B cell (primary cell): ENCODE measurements around the gene ADK. TPM values are rescaled to one million over a fixed set of nuclear protein-coding genes. Genes with fewer than 3 reads are reported as not detected.

Experiments used
- ATAC-seq: fragments of 200-7000 bp; cut with Tn5 transposase; one replicate; pipeline ENCODE4 v1.10.0; 2021; ENCODE audit warnings: low read depth, mild to moderate bottlenecking, moderate number of reproducible peaks, moderate library complexity
- CTCF ChIA-PET: fragments of 350-600 bp; sonication (Branson Sonifier 250); formaldehyde crosslinking; loops from one replicate; lab custom pipeline; 2021; ENCODE audit warnings: antibody characterized with exemption, inconsistent platforms; lab: Charles Lee
- POLR2A ChIA-PET: fragments of 350-600 bp; sonication (Branson Sonifier 250); formaldehyde crosslinking; loops from one replicate; lab custom pipeline; 2021; ENCODE audit warnings: antibody characterized with exemption; lab: Charles Lee
- DNase-seq: peaks from one replicate; pipeline ENCODE4 v3.0.0; 2013
- H2AFZ ChIP-seq: 2 replicates; pipeline ENCODE4 v1.6.1; 2012; ENCODE audit warnings: mild to moderate bottlenecking, low read depth, low read length; ENCODE audit not compliant: insufficient read depth, poor library complexity, severe bottlenecking
- H3K27ac ChIP-seq, 2 donors: 1 replicate in 1 of 2; 2 replicates in 1 of 2; pipeline ENCODE4 v1.5.1; 2012 to 2013; ENCODE audit warnings: low read length in 2 of 2, mild to moderate bottlenecking in 2 of 2, moderate library complexity in 1 of 2
- H3K27me3 ChIP-seq, 4 experiments: fragments of 200-600 bp in 1 of 4; sonication (generic) in 1 of 4; replicated peaks in 1 of 4; 1 replicate in 2 of 4; 2 replicates in 2 of 4; pipeline versions ENCODE4 v1.6.1 to v1.7.0; 2013 to 2016; ENCODE audit warnings: low read length in 3 of 4, mild to moderate bottlenecking in 2 of 4, mixed read lengths in 1 of 4, moderate library complexity in 1 of 4; ENCODE audit not compliant: insufficient read depth in 4 of 4, control insufficient read depth in 3 of 4; ENCODE audit errors: control extremely low read depth in 1 of 4
- H3K36me3 ChIP-seq, 2 experiments: replicated peaks in 1 of 2; 1 replicate in 1 of 2; 2 replicates in 1 of 2; pipeline versions ENCODE4 v1.6.1 to v1.7.1; 2013; ENCODE audit warnings: low read length in 1 of 2; ENCODE audit not compliant: insufficient read depth in 2 of 2, control insufficient read depth in 1 of 2; ENCODE audit errors: control extremely low read depth in 1 of 2, extremely low read depth in 1 of 2
- H3K4me1 ChIP-seq, 2 donors: fragments of 200-600 bp in 1 of 2; sonication (generic) in 1 of 2; 1 replicate in 1 of 2; 2 replicates in 1 of 2; pipeline versions ENCODE4 v1.5.1 to v1.6.1; 2013 to 2017; ENCODE audit warnings: low read length in 2 of 2; ENCODE audit not compliant: control insufficient read depth in 2 of 2, insufficient read depth in 2 of 2
- H3K4me2 ChIP-seq: replicated peaks from 2 replicates; pipeline ENCODE3; 2012; ENCODE audit warnings: mild to moderate bottlenecking, low read depth, low read length; ENCODE audit not compliant: poor library complexity, severe bottlenecking
- H3K4me3 ChIP-seq, 5 experiments: fragments of 200-600 bp in 1 of 5; sonication (generic) in 1 of 5; 1 replicate in 3 of 5; 2 replicates in 2 of 5; pipeline versions ENCODE4 v1.5.1 to v1.7.0; 2011 to 2016; ENCODE audit warnings: low read length in 4 of 5, mild to moderate bottlenecking in 4 of 5, low read depth in 2 of 5, control low read depth in 1 of 5, moderate library complexity in 1 of 5; ENCODE audit not compliant: insufficient read depth in 1 of 5; ENCODE audit errors: control extremely low read depth in 1 of 5, extremely low read depth in 1 of 5
- H3K79me2 ChIP-seq: fragments of 200-600 bp; sonication (generic); one replicate; pipeline ENCODE4 v1.6.0; 2016; ENCODE audit warnings: low read length; ENCODE audit not compliant: control insufficient read depth, insufficient read depth
- H3K9ac ChIP-seq: fragments of 200-600 bp; sonication (generic); 2 replicates; pipeline ENCODE4 v1.6.1; 2017; ENCODE audit warnings: mild to moderate bottlenecking, low read length, moderate library complexity
- H3K9me3 ChIP-seq, 3 donors: one replicate each; pipeline versions ENCODE4 v1.6.1 to v1.7.1; 2013; ENCODE audit warnings: low read length in 2 of 3; ENCODE audit not compliant: control insufficient read depth in 2 of 3, insufficient read depth in 1 of 3; ENCODE audit errors: control extremely low read depth in 1 of 3
- H4K20me1 ChIP-seq: 2 replicates; pipeline ENCODE4 v1.6.0; 2012; ENCODE audit warnings: mild to moderate bottlenecking, low read length; ENCODE audit not compliant: insufficient read depth, control insufficient read depth, poor library complexity, severe bottlenecking
- H3K27ac Mint-ChIP-seq: one replicate; pipeline ENCODE4 v1.8.0; 2021; ENCODE audit warnings: mixed read lengths
- H3K27me3 Mint-ChIP-seq: one replicate; pipeline ENCODE4 v1.8.0; 2021; ENCODE audit warnings: mixed read lengths
- H3K4me1 Mint-ChIP-seq: one replicate; pipeline ENCODE4 v1.8.0; 2021; ENCODE audit warnings: mixed read lengths
- H3K4me3 Mint-ChIP-seq: one replicate; pipeline ENCODE4 v1.8.0; 2021; ENCODE audit warnings: mixed read lengths
- H3K9me3 Mint-ChIP-seq: one replicate; pipeline ENCODE4 v1.8.0; 2022; ENCODE audit warnings: mixed read lengths; ENCODE audit not compliant: insufficient read depth
- EZH2 ChIP-seq: IDR thresholded peaks from 2 replicates; pipeline ENCODE4 v1.6.1; 2012; ENCODE audit warnings: borderline replicate concordance, low read depth, mild to moderate bottlenecking, moderate library complexity, low read length; ENCODE audit not compliant: insufficient read depth, poor library complexity, severe bottlenecking
- WGBS: methylation state at CpG from one replicate; pipeline ENCODE4 v1.1.5; 2013; ENCODE audit warnings: missing lambda C conversion rate; ENCODE audit not compliant: insufficient coverage; 5-methylcytosine and 5-hydroxymethylcytosine counted together
- intact Hi-C: fragments of 100-400 bp; cut with micrococcal nuclease; formaldehyde crosslinking; loops from one replicate; pipeline ENCODE4 v1.10.0; 2022
- polyA plus RNA-seq: library from polyadenylated mRNA; depleted of rRNA; stranded (reverse); fragments of >200 nt; gene quantifications from 2 replicates; pipeline ENCODE4 v1.2.3, GENCODE V29; 2012
- total RNA-seq, 2 donors: library from RNA; stranded (reverse); fragments of 120-200 nt in 1 of 2; gene quantifications; 1 replicate in 1 of 2; 2 replicates in 1 of 2; pipeline versions ENCODE4 v1.2.3 to v1.2.4, GENCODE V29; 2013 to 2022
- TF ChIP-seq, protein P1 (sequence below): fragments of 200-600 bp; IDR thresholded peaks from one replicate; pipeline ENCODE4 v1.8.0; 2022; ENCODE audit warnings: antibody characterized with exemption, mild to moderate bottlenecking

Gene ADK
- total and polyA plus RNA-seq, 2 donors (not counting 1 experiment from before 2014, with no cell fraction given) = 37.2 to 52.6 TPM

DNA sequence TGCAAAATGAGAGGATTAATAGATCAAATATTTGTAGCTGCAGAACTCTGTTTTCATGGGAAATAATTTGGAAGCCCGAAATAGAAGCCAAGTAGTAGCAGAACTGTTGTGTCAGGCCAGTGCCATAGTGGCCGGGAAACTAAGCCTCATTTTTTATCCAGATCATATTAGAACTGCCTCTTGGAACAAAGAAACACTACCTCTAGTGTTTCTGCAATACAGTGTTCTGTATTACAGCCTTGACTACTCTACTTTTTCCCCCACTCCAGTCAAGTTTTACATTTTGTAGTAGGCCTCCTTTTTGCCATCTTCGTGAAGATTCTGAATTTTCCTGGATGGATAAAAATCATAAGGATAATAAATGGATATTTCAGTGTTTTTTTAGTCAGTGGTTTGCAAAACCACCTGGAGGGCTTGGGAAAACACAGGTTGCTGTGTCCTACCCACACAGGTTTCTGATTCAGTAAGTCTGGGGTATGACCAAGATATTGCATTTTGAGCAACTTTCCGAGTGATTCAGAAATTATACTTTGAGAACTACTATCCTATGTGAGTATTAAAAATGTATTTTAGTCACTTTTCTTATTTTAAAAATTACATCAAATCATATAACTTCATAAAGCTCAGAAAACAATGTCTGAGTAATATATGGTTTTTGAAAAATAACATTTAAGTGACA is 349.1 kb downstream of the ADK start:
- no peak overlapping the region for H3K27ac ChIP-seq
- Mint-ChIP-seq H3K27me3 (no peaks in the 10 kb centered on the region), H3K9me3 (peaks cover 7% of the 10 kb centered on the region), H3K4me1 (peaks cover 19% of the 10 kb centered on the region), H3K4me3 (no peak overlapping the region), H3K27ac (no peak overlapping the region)
- 90% methylated on average over 2 of the region's 4 CpGs for WGBS
- DNase-seq (no peak), ATAC-seq (no peak)
- H3K4me1 ChIP-seq = peaks cover 3 to 12% of the 10 kb centered on the region in 2 donors
- ChIA-PET CTCF (no interaction called here), POLR2A (no interaction called here)
- H3K9me3 ChIP-seq = peaks cover 0 to 23% (median 11%) of the 10 kb centered on the region in 3 donors
- H3K36me3 ChIP-seq = peaks cover 6 to 28% of the 10 kb centered on the region in 2 experiments
- H3K4me3 ChIP-seq = no peak overlapping the region
- no peak overlapping the region for H2AFZ ChIP-seq
- peaks cover 10% of the 10 kb centered on the region for H4K20me1 ChIP-seq
- intact Hi-C loops = no loop called here
- H3K79me2 ChIP-seq = no peaks in the 10 kb centered on the region
- H3K9ac ChIP-seq = no peak overlapping the region
- TF ChIP-seq EZH2 = no peak
- TF ChIP-seq, protein P1, sequence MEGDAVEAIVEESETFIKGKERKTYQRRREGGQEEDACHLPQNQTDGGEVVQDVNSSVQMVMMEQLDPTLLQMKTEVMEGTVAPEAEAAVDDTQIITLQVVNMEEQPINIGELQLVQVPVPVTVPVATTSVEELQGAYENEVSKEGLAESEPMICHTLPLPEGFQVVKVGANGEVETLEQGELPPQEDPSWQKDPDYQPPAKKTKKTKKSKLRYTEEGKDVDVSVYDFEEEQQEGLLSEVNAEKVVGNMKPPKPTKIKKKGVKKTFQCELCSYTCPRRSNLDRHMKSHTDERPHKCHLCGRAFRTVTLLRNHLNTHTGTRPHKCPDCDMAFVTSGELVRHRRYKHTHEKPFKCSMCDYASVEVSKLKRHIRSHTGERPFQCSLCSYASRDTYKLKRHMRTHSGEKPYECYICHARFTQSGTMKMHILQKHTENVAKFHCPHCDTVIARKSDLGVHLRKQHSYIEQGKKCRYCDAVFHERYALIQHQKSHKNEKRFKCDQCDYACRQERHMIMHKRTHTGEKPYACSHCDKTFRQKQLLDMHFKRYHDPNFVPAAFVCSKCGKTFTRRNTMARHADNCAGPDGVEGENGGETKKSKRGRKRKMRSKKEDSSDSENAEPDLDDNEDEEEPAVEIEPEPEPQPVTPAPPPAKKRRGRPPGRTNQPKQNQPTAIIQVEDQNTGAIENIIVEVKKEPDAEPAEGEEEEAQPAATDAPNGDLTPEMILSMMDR = no peak
- H3K4me2 ChIP-seq = no peak overlapping the region
- no peaks in the 10 kb centered on the region for H3K27me3 ChIP-seq

GRCh38 chr10:74500816-74501215 is 349.8 kb downstream of the ADK start:
- no peaks in the 10 kb centered on the region for H3K27me3 ChIP-seq
- peaks cover 8 to 28% of the 10 kb centered on the region in 2 experiments for H3K36me3 ChIP-seq
- intact Hi-C loops = no loop called here
- POLR2A ChIA-PET = no interaction called here
- H3K4me3 Mint-ChIP-seq = no peak overlapping the region
- DNase-seq (no peak), ATAC-seq (no peak)
- peak overlapping the region in 1 of 2 donors; percentile 15 for H3K27ac ChIP-seq
- H3K27ac Mint-ChIP-seq = peak overlapping the region; percentile 44
- no peaks in the 10 kb centered on the region for H3K27me3 Mint-ChIP-seq
- no peaks in the 10 kb centered on the region for H3K79me2 ChIP-seq
- H3K9me3 ChIP-seq = peaks cover 1 to 23% (median 11%) of the 10 kb centered on the region in 3 donors
- H4K20me1 ChIP-seq = peaks cover 4% of the 10 kb centered on the region
- H2AFZ ChIP-seq = no peak overlapping the region
- H3K4me2 ChIP-seq = no peak overlapping the region
- no peak for TF ChIP-seq EZH2
- TF ChIP-seq, protein P1 = no peak
- peaks cover 19% of the 10 kb centered on the region for H3K4me1 Mint-ChIP-seq
- peaks cover 6% of the 10 kb centered on the region for H3K9me3 Mint-ChIP-seq
- no peak overlapping the region for H3K4me3 ChIP-seq
- H3K9ac ChIP-seq = no peak overlapping the region
- CTCF ChIA-PET = no interaction called here
- peaks cover 3 to 12% of the 10 kb centered on the region in 2 donors for H3K4me1 ChIP-seq
